ENCODE measurements around the gene CAMTA1.

CAMTA1 gene

GRCh38 chr1:7712731-7713323 lies 927.6 kb downstream of the CAMTA1 start:
- ChIA-PET CTCF (no interaction called here), POLR2A (no interaction called here)
- no peak for DNase-seq (ENCODE audit: extremely low spot score)
- TF ChIP-seq FOXA1 (IDR thresholded peaks at IDR 0.05) (no peak), FOXM1 (IDR thresholded peaks at IDR 0.05; ENCODE audit: borderline replicate concordance) (no peak), SUZ12 (IDR thresholded peaks at IDR 0.05) (no peak), SP1 (IDR thresholded peaks at IDR 0.05) (no peak), ZNF384 (IDR thresholded peaks at IDR 0.05) (no peak), BHLHE40 (IDR thresholded peaks at IDR 0.05; ENCODE audit: borderline replicate concordance) (no peak), ELF4 (IDR thresholded peaks at IDR 0.05) (no peak), LEF1 (IDR thresholded peaks at IDR 0.05; ENCODE audit: borderline replicate concordance) (no peak), CTBP1 (IDR thresholded peaks at IDR 0.05; ENCODE audit: borderline replicate concordance) (no peak), NFRKB (IDR thresholded peaks at IDR 0.05) (no peak)

- TF ChIP-seq SP1 (IDR thresholded peaks at IDR 0.05) (no peak), NFRKB (IDR thresholded peaks at IDR 0.05) (no peak), CTBP1 (IDR thresholded peaks at IDR 0.05; ENCODE audit: borderline replicate concordance) (no peak), HDGF (IDR thresholded peaks at IDR 0.05; ENCODE audit: borderline replicate concordance) (no peak), FOXK2 (IDR thresholded peaks at IDR 0.05) (no peak), FOXM1 (IDR thresholded peaks at IDR 0.05; ENCODE audit: borderline replicate concordance) (no peak), TARDBP (IDR thresholded peaks at IDR 0.05) (no peak), L3MBTL2 (conservative IDR thresholded peaks at IDR 0.05) (no peak), ZNF384 (IDR thresholded peaks at IDR 0.05) (no peak), LEF1 (IDR thresholded peaks at IDR 0.05; ENCODE audit: borderline replicate concordance) (no peak), ARNT (IDR thresholded peaks at IDR 0.05) (no peak), BHLHE40 (IDR thresholded peaks at IDR 0.05; ENCODE audit: borderline replicate concordance) (no peak), SUZ12 (IDR thresholded peaks at IDR 0.05) (no peak)
- ChIA-PET CTCF (interaction anchor here (0.6 kb wide), 1 partner anchor 845 kb away, joined by 3 read pairs; no protein-coding TSS in a partner anchor), POLR2A (interaction anchor here (0.9 kb wide), 1 partner anchor 12 kb away, joined by 4 read pairs; no protein-coding TSS in a partner anchor)
- DNase-seq (ENCODE audit: extremely low spot score): no peak
Observed at GRCh38 chr1:7716506-7716905, 931.3 kb downstream of the CAMTA1 start.

- POLR2A ChIA-PET: interaction anchor here (0.9 kb wide), 1 partner anchor 13 kb away, joined by 4 read pairs; no protein-coding TSS in a partner anchor
- TF ChIP-seq FOXM1 (IDR thresholded peaks at IDR 0.05; ENCODE audit: borderline replicate concordance): no peak
- no peak for TF ChIP-seq NFRKB (IDR thresholded peaks at IDR 0.05)
- TF ChIP-seq PKNOX1 (IDR thresholded peaks at IDR 0.05): no peak
- no peak for TF ChIP-seq TARDBP (IDR thresholded peaks at IDR 0.05)
- TF ChIP-seq FOXK2 (IDR thresholded peaks at IDR 0.05): no peak
- TF ChIP-seq SUZ12 (IDR thresholded peaks at IDR 0.05): no peak
- no peak for TF ChIP-seq SP1 (IDR thresholded peaks at IDR 0.05)
- no peak for TF ChIP-seq LEF1 (IDR thresholded peaks at IDR 0.05; ENCODE audit: borderline replicate concordance)
- TF ChIP-seq ARNT (IDR thresholded peaks at IDR 0.05): no peak
- TF ChIP-seq ZNF384 (IDR thresholded peaks at IDR 0.05): no peak
- no peak for TF ChIP-seq FOXA1 (IDR thresholded peaks at IDR 0.05)
- no peak for TF ChIP-seq CTBP1 (IDR thresholded peaks at IDR 0.05; ENCODE audit: borderline replicate concordance)
- no peak for DNase-seq (ENCODE audit: extremely low spot score)
- CTCF ChIA-PET: interaction anchor here (0.5 kb wide), 1 partner anchor 14 kb away, joined by 6 read pairs; no protein-coding TSS in a partner anchor
Observed at GRCh38 chr1:7717748-7718368, 932.6 kb downstream of the CAMTA1 start.

GRCh38 chr1:7719468-7720094 lies 934.3 kb downstream of the CAMTA1 start:
- ChIA-PET CTCF (interaction anchor here (1.1 kb wide), 1 partner anchor 33 kb away, joined by 3 read pairs; no protein-coding TSS in a partner anchor), POLR2A (interaction anchor here (1.9 kb wide), 1 partner anchor 15 kb away, joined by 10 read pairs; no protein-coding TSS in a partner anchor)
- TF ChIP-seq SP1 (IDR thresholded peaks at IDR 0.05) (no peak), NFRKB (IDR thresholded peaks at IDR 0.05) (no peak)
- no peak for DNase-seq (ENCODE audit: extremely low spot score)

GRCh38 chr1:7721940-7722669 lies 936.9 kb downstream of the CAMTA1 start:
- no peak for DNase-seq (ENCODE audit: extremely low spot score)
- CTCF ChIA-PET: no interaction called here
- no peak for TF ChIP-seq ZNF384 (IDR thresholded peaks at IDR 0.05)
- no peak for TF ChIP-seq ARNT (IDR thresholded peaks at IDR 0.05)
- TF ChIP-seq TARDBP (IDR thresholded peaks at IDR 0.05): no peak
- no peak for TF ChIP-seq FOXA1 (IDR thresholded peaks at IDR 0.05)
- no peak for TF ChIP-seq NFRKB (IDR thresholded peaks at IDR 0.05)
- TF ChIP-seq SP1 (IDR thresholded peaks at IDR 0.05): no peak
- no peak for TF ChIP-seq FOXK2 (IDR thresholded peaks at IDR 0.05)
- TF ChIP-seq ELF4 (IDR thresholded peaks at IDR 0.05): no peak
- TF ChIP-seq LEF1 (IDR thresholded peaks at IDR 0.05; ENCODE audit: borderline replicate concordance): no peak
- no peak for TF ChIP-seq PKNOX1 (IDR thresholded peaks at IDR 0.05)
- no peak for TF ChIP-seq BHLHE40 (IDR thresholded peaks at IDR 0.05; ENCODE audit: borderline replicate concordance)
- TF ChIP-seq L3MBTL2 (conservative IDR thresholded peaks at IDR 0.05): no peak
- no peak for TF ChIP-seq HDGF (IDR thresholded peaks at IDR 0.05; ENCODE audit: borderline replicate concordance)
- TF ChIP-seq FOXM1 (IDR thresholded peaks at IDR 0.05; ENCODE audit: borderline replicate concordance): no peak
- POLR2A ChIA-PET: no interaction called here

GRCh38 chr1:7722670-7723012 lies 937.4 kb downstream of the CAMTA1 start:
- no peak for DNase-seq (ENCODE audit: extremely low spot score)
- POLR2A ChIA-PET: no interaction called here
- CTCF ChIA-PET: no interaction called here
- no peak for TF ChIP-seq ELF4 (IDR thresholded peaks at IDR 0.05)
- TF ChIP-seq HDGF (IDR thresholded peaks at IDR 0.05; ENCODE audit: borderline replicate concordance): no peak
- TF ChIP-seq FOXM1 (IDR thresholded peaks at IDR 0.05; ENCODE audit: borderline replicate concordance): no peak
- no peak for TF ChIP-seq BHLHE40 (IDR thresholded peaks at IDR 0.05; ENCODE audit: borderline replicate concordance)
- TF ChIP-seq SP1 (IDR thresholded peaks at IDR 0.05): no peak
